ENCODE results near the gene ZNF749.

GRCh38 chr19:57434386-57435061 lies 601 bp upstream of the ZNF749 start:
- TF ChIP-seq CTCF (IDR thresholded peaks at IDR 0.05 in 8 of 11, conservative IDR thresholded peaks at IDR 0.05 in 3 of 11): no peak
- no peak for TF ChIP-seq POLR2A (IDR thresholded peaks at IDR 0.05)
